ENCODE data around the gene IER3. TPM values are rescaled to one million over a fixed set of nuclear protein-coding genes. Genes with fewer than 3 reads are reported as not detected.
"Not testable (repeated sequence)": the region's sequence is repeated elsewhere in the genome, so short reads cannot be mapped to it uniquely, and the experiment has no call there.

The IER3 gene
- total RNA-seq, 5 donors from 2014 or later (not counting 1 experiment from before 2014, with no cell fraction given) = 8.9 to 30.8 (median 12.4) TPM

DNA sequence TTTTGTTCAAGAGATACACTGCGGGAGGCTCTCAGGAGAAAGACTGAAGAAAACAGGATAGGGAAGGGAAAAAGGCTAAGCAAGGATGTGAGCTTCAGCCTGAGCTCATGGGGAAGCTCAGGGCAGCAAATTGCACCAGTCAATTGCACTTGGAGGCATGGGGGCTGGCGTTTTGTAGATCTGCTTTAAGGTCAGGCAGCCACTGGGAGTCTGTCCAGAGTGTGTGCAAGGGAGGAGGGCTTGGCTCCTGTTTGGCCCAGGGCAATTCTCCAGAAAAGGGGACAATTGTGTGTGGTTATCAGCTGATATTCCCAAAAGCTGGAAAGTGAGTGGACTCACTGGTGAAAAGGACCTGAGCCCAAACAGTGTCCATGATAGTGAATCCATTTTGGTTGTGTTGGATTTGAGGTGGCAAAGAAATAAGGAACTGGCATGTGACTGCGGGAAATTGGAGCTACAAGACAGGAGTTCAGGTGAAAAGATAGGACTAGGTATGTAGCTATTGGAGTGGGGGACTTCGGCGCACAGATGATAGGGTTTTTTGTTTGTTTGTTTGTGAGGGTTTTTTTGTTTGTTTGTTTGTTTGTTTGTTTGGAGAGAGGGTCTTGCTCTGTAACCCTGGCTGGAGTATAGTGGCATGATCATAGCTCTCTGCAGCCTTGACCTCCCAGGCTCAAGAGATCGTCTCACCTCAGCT is 22.3 kb upstream of the IER3 start:
- Mint-ChIP-seq H3K4me3 (no peak overlapping the region), H3K27ac (peak overlapping the region in 1 of 2 donors; percentile 56), H3K9me3 (no peaks in the 10 kb centered on the region), H3K36me3 (no peaks in the 10 kb centered on the region), H3K27me3 (peaks cover 0 to 3% of the 10 kb centered on the region in 2 donors), H3K4me1 (peaks cover 61 to 68% (median 63%) of the 10 kb centered on the region in 3 donors)
- ChIA-PET POLR2A (no interaction called here), CTCF (interaction anchor here in 1 of 2 donors (0.6 kb wide), 1 partner anchor 799 kb away, joined by 3 read pairs; no protein-coding TSS in a partner anchor)
- WGBS (ENCODE audit: insufficient coverage) = 90% methylated on average over 4 of the region's 6 CpGs
- H3K27me3 ChIP-seq (replicated peaks in 1 of 2; ENCODE audit: control insufficient read depth in 2 of 2, extremely low read depth in 1 of 2, insufficient read depth in 2 of 2, low read length in 1 of 2) = no peaks in the 10 kb centered on the region
- ATAC-seq (replicated peaks in 1 of 4) (no peak), DNase-seq (no peak)
- H3K36me3 ChIP-seq (ENCODE audit: control insufficient read depth in 2 of 2, extremely low read depth in 1 of 2, insufficient read depth in 1 of 2, low read length in 1 of 2) = no peaks in the 10 kb centered on the region
- H3K4me1 ChIP-seq (ENCODE audit: control insufficient read depth in 1 of 2, extremely low read depth in 1 of 2, insufficient read depth in 2 of 2, low read length in 2 of 2) = peaks cover 40 to 42% of the 10 kb centered on the region in 2 experiments
- no peak overlapping the region for H3K4me3 ChIP-seq (ENCODE audit: control insufficient read depth in 1 of 2, extremely low read depth in 1 of 2, low read length in 1 of 2)
- no peak overlapping the region for H3K27ac ChIP-seq (ENCODE audit: low read length)
- no peaks in the 10 kb centered on the region for H3K9me3 ChIP-seq

DNA sequence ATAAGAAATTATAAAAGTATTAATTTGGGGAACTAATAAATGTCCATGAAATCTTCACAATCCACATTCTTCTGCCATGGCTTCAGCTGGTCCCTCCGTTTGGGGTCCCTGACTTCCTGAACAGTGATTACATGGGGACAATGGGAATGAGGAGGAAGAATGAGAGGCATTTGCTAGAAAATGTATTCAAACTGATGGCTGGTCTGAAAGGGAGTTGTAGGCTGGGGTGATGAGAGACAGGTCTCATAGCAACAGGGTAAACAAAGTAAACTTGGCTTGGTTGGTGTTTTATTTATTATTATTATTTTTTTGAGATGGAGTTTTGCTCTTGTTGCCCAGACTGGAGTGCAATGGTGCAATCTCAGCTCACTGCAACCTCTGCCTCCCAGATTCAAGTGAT is 21.1 kb upstream of the IER3 start:
- DNase-seq; H3K9me3 Mint-ChIP-seq; CTCF ChIA-PET; ATAC-seq (replicated peaks in 1 of 4); H3K27me3 ChIP-seq (replicated peaks in 1 of 2; ENCODE audit: control insufficient read depth in 2 of 2, extremely low read depth in 1 of 2, insufficient read depth in 2 of 2, low read length in 1 of 2); H3K36me3 Mint-ChIP-seq; POLR2A ChIA-PET; H3K27ac ChIP-seq (ENCODE audit: low read length); H3K4me3 Mint-ChIP-seq; H3K4me3 ChIP-seq (ENCODE audit: control insufficient read depth in 1 of 2, extremely low read depth in 1 of 2, low read length in 1 of 2); H3K27me3 Mint-ChIP-seq; H3K9me3 ChIP-seq; H3K36me3 ChIP-seq (ENCODE audit: control insufficient read depth in 2 of 2, extremely low read depth in 1 of 2, insufficient read depth in 1 of 2, low read length in 1 of 2); H3K27ac Mint-ChIP-seq: not testable (repeated sequence)
- WGBS (ENCODE audit: insufficient coverage) = no CpG with 5 or more reads among the region's 1 CpG
- H3K4me1 ChIP-seq (ENCODE audit: control insufficient read depth in 1 of 2, extremely low read depth in 1 of 2, insufficient read depth in 2 of 2, low read length in 2 of 2) = peaks cover 40 to 42% of the 10 kb centered on the region in 2 experiments
- H3K4me1 Mint-ChIP-seq = peaks cover 56 to 62% (median 58%) of the 10 kb centered on the region in 3 donors

DNA sequence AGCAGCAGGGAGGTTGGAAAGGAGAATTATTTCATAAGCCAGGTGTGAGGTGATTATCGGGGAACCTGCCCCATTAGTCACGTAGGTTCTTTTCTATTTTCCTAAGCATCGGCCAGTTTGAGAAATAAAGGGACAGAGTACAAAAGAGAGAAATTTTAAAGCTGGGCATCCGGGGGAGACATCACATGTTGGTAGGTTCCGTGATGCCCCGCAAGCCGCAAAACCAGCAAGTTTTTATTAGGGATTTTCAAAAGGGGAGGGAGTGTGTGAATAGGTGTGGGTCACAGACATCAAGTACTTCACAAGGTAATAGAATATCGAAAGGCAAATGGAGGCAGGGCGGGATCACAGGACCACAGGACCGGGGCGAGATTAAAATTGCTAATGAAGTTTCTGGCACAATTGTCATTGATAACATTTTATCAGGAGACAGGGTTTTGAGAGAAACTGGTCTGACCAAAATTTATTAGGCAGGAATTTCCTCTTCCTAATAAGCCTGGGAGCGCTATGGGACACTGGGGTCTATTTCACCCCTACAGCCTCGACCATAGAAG is 20.2 kb upstream of the IER3 start:
- H3K36me3 ChIP-seq (ENCODE audit: control insufficient read depth in 2 of 2, extremely low read depth in 1 of 2, insufficient read depth in 1 of 2, low read length in 1 of 2); H3K9me3 Mint-ChIP-seq; H3K27ac ChIP-seq (ENCODE audit: low read length); CTCF ChIA-PET; H3K9me3 ChIP-seq; H3K36me3 Mint-ChIP-seq; H3K27me3 ChIP-seq (replicated peaks in 1 of 2; ENCODE audit: control insufficient read depth in 2 of 2, extremely low read depth in 1 of 2, insufficient read depth in 2 of 2, low read length in 1 of 2); DNase-seq; ATAC-seq (replicated peaks in 1 of 4); H3K27me3 Mint-ChIP-seq; H3K4me3 ChIP-seq (ENCODE audit: control insufficient read depth in 1 of 2, extremely low read depth in 1 of 2, low read length in 1 of 2): not testable (repeated sequence)
- POLR2A ChIA-PET = interaction anchor here in 1 of 2 donors (0.6 kb wide), 1 partner anchor 365 kb away, joined by 3 read pairs; no protein-coding TSS in a partner anchor
- peak overlapping the region in 1 of 3 donors; percentile 68 for H3K4me3 Mint-ChIP-seq
- H3K4me1 Mint-ChIP-seq = peaks cover 47 to 52% (median 50%) of the 10 kb centered on the region in 3 donors
- WGBS (ENCODE audit: insufficient coverage) = 90% methylated on average over 8 of the region's 13 CpGs
- H3K4me1 ChIP-seq (ENCODE audit: control insufficient read depth in 1 of 2, extremely low read depth in 1 of 2, insufficient read depth in 2 of 2, low read length in 2 of 2) = peaks cover 32 to 34% of the 10 kb centered on the region in 2 experiments
- peak overlapping the region in 1 of 2 donors; percentile 77 for H3K27ac Mint-ChIP-seq

DNA sequence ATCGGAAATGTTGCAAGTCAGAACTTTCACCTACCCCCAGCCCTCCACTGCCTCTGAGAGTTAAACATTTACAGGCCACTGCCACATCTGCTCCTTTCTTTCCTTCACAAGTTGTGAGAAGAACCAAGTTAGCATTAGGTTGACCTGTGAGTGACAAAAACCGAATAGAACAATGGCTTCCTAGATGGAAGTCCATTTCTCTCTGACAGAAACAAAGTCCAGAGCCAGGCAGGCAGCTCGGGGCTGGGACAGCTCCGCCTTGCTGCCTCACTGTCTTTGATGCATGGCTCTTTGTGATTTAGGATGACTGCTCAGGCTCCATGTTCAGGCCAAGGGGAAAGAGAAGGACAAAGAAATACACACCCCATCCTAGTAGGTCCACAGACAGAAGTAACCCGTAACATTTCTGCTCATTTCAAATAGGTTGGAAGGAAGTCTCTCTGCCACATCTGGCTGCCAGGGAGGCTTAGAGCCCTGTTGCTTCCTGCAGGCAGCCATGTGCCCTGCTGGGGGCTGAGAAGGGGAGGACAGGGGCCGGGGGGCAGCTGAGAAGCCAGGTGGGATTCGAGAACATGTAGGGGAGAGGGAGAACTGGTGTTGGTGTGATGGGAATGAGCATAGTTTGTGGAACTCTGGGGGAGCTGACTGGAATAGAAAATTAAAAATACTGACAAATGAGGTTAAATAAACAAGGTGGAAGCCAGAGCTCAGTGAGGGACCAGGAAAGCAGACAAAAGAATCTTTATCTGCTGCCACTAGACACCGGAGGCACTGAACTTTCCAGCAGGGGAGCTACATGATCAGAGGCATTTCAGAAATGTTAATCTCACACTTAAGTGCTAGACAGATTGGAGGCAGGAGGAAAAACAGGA is 19.5 kb upstream of the IER3 start:
- H3K27ac ChIP-seq (ENCODE audit: low read length) = no peak overlapping the region
- H3K36me3 ChIP-seq (ENCODE audit: control insufficient read depth in 2 of 2, extremely low read depth in 1 of 2, insufficient read depth in 1 of 2, low read length in 1 of 2) = no peaks in the 10 kb centered on the region
- peak overlapping the region in 1 of 3 donors; percentile 68 for H3K4me3 Mint-ChIP-seq
- peaks cover 40 to 45% (median 43%) of the 10 kb centered on the region in 3 donors for H3K4me1 Mint-ChIP-seq
- POLR2A ChIA-PET = no interaction called here
- CTCF ChIA-PET = interaction anchor here in 1 of 2 donors (0.6 kb wide), 1 partner anchor 11 kb away, joined by 3 read pairs; no protein-coding TSS in a partner anchor
- H3K27ac Mint-ChIP-seq = peak overlapping the region; percentile 15 to 77
- no peaks in the 10 kb centered on the region for H3K36me3 Mint-ChIP-seq
- peak in 1 of 35 experiments; percentile 19 for DNase-seq
- peaks cover 25 to 27% of the 10 kb centered on the region in 2 experiments for H3K4me1 ChIP-seq (ENCODE audit: control insufficient read depth in 1 of 2, extremely low read depth in 1 of 2, insufficient read depth in 2 of 2, low read length in 2 of 2)
- H3K27me3 Mint-ChIP-seq = peaks cover 0 to 3% of the 10 kb centered on the region in 2 donors
- no peaks in the 10 kb centered on the region for H3K27me3 ChIP-seq (replicated peaks in 1 of 2; ENCODE audit: control insufficient read depth in 2 of 2, extremely low read depth in 1 of 2, insufficient read depth in 2 of 2, low read length in 1 of 2)
- H3K9me3 Mint-ChIP-seq = no peaks in the 10 kb centered on the region
- peak in 3 of 4 experiments; percentile 66 to 76 (median 68) for ATAC-seq (replicated peaks in 1 of 4)
- H3K4me3 ChIP-seq (ENCODE audit: control insufficient read depth in 1 of 2, extremely low read depth in 1 of 2, low read length in 1 of 2) = no peak overlapping the region
- WGBS (ENCODE audit: insufficient coverage) = 46% methylated on average over 6 of the region's 8 CpGs
- no peaks in the 10 kb centered on the region for H3K9me3 ChIP-seq

DNA sequence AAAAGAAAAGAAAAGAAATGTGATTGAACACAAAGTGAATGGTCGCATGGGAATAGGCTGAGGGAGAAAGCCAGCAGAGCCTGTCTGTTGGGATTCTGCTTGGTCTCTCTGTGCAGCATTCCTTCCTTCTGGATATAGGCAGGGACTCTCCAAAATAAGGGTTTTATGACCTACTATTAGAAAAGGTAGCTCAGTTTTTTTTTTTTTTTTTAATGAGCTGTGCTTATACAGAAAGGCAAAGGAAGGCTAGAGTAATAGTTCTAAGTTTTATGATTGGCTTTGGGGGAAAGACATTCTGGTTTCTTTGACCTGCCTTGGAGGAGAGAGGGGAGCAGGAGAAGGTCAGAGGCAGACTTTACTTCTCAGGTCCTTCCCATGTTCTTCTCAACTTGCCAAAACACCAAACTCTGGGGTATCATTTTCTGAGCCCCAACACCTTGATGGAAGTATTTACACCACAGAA is 18.8 kb upstream of the IER3 start:
- Mint-ChIP-seq H3K27ac (no peak overlapping the region), H3K27me3 (peaks cover 0 to 3% of the 10 kb centered on the region in 2 donors), H3K36me3 (no peaks in the 10 kb centered on the region), H3K9me3 (no peaks in the 10 kb centered on the region), H3K4me1 (peaks cover 33 to 39% (median 36%) of the 10 kb centered on the region in 3 donors), H3K4me3 (no peak overlapping the region)
- peaks cover 18 to 20% of the 10 kb centered on the region in 2 experiments for H3K4me1 ChIP-seq (ENCODE audit: control insufficient read depth in 1 of 2, extremely low read depth in 1 of 2, insufficient read depth in 2 of 2, low read length in 2 of 2)
- no CpG with 5 or more reads among the region's 1 CpG for WGBS (ENCODE audit: insufficient coverage)
- ChIA-PET CTCF (interaction anchor here in 1 of 2 donors (0.6 kb wide), 1 partner anchor 10 kb away, joined by 3 read pairs; no protein-coding TSS in a partner anchor), POLR2A (no interaction called here)
- ATAC-seq (replicated peaks in 1 of 4) (no peak), DNase-seq (no peak)
- no peaks in the 10 kb centered on the region for H3K9me3 ChIP-seq
- H3K27ac ChIP-seq (ENCODE audit: low read length) = no peak overlapping the region
- H3K27me3 ChIP-seq (replicated peaks in 1 of 2; ENCODE audit: control insufficient read depth in 2 of 2, extremely low read depth in 1 of 2, insufficient read depth in 2 of 2, low read length in 1 of 2) = no peaks in the 10 kb centered on the region
- no peak overlapping the region for H3K4me3 ChIP-seq (ENCODE audit: control insufficient read depth in 1 of 2, extremely low read depth in 1 of 2, low read length in 1 of 2)
- no peaks in the 10 kb centered on the region for H3K36me3 ChIP-seq (ENCODE audit: control insufficient read depth in 2 of 2, extremely low read depth in 1 of 2, insufficient read depth in 1 of 2, low read length in 1 of 2)
